OCI-LY7 (cell line): ENCODE data around the gene RALB.

ENCODE experiments used
- EZH2phosphoT487 ChIP-seq: fragments of 200-600 bp; sonication (generic); IDR thresholded peaks from 2 replicates; pipeline ENCODE4 v1.6.1; 2018; ENCODE audit warnings: low read depth, borderline replicate concordance, mild to moderate bottlenecking, mixed run types, antibody characterized with exemption, low read length, moderate library complexity, mixed read lengths
- TF ChIP-seq, protein P1 (sequence below): fragments of 200-600 bp; sonication (generic); conservative IDR thresholded peaks from 2 replicates; pipeline ENCODE4 v1.5.1; 2014; ENCODE audit warnings: mild to moderate bottlenecking, antibody characterized with exemption, low read length, moderate library complexity, mixed read lengths

DNA sequence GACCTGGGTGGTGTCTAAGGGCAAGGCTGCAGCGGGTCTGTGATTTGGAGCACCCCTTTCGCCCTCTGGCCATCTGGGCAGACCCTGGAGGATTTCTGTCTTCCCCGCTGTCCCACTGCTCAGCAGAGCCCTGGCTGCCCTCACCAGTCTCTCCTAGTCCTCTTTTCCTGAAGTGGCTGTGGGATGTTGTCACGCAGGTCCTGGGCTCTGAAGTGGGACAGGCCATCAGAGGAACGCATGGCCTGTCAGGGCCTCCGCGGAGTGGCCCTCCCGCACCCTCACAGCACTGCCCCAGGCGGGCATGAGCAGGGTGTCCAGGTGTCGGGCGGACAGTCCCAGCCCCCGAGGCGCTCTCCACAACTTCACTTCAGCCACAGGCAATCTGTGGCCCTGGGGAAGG, 28.4 kb upstream of the RALB start:
- TF ChIP-seq EZH2phosphoT487: no peak
- TF ChIP-seq, protein P1, sequence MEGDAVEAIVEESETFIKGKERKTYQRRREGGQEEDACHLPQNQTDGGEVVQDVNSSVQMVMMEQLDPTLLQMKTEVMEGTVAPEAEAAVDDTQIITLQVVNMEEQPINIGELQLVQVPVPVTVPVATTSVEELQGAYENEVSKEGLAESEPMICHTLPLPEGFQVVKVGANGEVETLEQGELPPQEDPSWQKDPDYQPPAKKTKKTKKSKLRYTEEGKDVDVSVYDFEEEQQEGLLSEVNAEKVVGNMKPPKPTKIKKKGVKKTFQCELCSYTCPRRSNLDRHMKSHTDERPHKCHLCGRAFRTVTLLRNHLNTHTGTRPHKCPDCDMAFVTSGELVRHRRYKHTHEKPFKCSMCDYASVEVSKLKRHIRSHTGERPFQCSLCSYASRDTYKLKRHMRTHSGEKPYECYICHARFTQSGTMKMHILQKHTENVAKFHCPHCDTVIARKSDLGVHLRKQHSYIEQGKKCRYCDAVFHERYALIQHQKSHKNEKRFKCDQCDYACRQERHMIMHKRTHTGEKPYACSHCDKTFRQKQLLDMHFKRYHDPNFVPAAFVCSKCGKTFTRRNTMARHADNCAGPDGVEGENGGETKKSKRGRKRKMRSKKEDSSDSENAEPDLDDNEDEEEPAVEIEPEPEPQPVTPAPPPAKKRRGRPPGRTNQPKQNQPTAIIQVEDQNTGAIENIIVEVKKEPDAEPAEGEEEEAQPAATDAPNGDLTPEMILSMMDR: no peak
